ENCODE measurements around the gene ELAC2.
"Not testable (repeated sequence)": the region's sequence is repeated elsewhere in the genome, so short reads cannot be mapped to it uniquely, and the experiment has no call there.

Gene ELAC2

DNA sequence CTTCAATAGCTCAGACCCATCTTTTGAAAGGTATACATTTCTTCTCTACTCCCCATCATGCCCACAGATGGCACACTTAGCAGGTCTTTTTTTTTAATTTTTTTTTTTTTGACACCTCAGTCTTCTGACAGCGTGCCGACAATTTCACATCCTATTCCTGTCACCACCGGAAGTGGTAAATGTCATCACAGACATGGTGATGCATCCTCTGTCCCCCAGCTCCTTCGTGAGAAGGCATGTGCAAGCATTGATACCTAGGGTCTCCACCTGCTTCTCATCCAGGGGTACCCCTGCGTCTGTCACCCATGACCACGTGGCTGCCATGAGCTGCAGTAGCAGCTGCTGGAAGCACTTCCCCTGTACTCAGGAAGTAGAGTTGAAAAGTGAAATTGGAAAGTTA, 35.6 kb downstream of the ELAC2 start:
- no peak for DNase-seq (ENCODE audit: low read depth)
- H3K4me3 ChIP-seq (ENCODE audit: low read length) = no peak overlapping the region
- TF ChIP-seq, protein P1, sequence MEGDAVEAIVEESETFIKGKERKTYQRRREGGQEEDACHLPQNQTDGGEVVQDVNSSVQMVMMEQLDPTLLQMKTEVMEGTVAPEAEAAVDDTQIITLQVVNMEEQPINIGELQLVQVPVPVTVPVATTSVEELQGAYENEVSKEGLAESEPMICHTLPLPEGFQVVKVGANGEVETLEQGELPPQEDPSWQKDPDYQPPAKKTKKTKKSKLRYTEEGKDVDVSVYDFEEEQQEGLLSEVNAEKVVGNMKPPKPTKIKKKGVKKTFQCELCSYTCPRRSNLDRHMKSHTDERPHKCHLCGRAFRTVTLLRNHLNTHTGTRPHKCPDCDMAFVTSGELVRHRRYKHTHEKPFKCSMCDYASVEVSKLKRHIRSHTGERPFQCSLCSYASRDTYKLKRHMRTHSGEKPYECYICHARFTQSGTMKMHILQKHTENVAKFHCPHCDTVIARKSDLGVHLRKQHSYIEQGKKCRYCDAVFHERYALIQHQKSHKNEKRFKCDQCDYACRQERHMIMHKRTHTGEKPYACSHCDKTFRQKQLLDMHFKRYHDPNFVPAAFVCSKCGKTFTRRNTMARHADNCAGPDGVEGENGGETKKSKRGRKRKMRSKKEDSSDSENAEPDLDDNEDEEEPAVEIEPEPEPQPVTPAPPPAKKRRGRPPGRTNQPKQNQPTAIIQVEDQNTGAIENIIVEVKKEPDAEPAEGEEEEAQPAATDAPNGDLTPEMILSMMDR (conservative IDR thresholded peaks at IDR 0.05; ENCODE audit: low read length) = no peak

DNA sequence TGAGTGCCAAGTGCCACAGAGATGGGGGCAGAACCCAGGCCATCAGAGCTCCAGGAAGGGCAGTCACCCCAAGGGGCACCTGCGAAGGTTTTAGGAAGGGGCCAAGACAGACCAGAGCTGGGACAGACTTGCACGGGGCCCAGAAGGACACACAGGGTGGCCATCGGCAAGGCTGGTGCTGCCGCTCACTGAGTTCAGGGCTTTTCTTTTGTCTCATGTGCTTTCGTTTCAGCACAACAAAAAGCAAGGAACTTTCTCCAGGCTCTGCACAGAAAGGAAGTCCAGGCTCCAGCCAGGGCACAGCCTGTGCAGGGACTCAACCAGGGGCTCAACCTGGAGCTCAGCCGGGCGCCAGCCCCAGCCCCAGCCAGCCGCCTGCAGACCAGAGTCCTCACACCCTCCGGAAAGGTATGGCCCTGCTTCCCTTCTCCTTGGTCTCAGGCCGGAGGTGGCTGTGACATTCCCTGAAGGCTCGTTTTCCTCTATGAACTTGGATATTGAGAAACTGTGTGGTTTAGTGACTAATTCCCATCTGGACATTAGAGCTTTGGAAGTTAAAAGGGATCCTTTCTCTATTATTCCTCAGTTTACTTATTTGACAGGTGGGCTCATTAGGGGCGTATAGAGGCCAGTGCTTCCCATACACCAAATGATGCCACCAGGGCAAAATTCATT, 37.9 kb downstream of the ELAC2 start:
- no peak overlapping the region for H3K4me3 ChIP-seq (ENCODE audit: low read length)
- peak; percentile 34 for DNase-seq (ENCODE audit: low read depth)
- TF ChIP-seq, protein P1 (conservative IDR thresholded peaks at IDR 0.05; ENCODE audit: low read length) = no peak

DNA sequence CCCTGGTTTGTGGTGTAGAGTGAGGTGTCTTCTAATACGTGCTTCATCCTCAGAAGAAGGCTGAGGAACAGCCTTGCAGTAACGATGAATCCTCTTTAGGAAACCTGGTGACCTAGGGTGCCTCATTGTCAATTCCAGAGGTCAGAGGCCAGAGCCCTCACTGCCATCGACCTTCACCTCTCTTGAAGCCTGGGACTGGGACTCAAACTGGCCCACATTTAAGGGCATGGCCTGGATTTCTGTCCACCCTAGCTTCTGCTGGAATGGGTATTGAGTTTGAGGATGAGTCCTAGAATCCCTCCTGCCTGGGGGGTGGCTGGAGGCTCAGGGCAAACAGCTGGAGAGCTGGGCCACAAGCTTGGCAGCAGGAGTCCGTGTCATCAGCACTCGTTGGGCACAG, 38.6 kb downstream of the ELAC2 start:
- no peak overlapping the region for H3K4me3 ChIP-seq (ENCODE audit: low read length)
- TF ChIP-seq, protein P1 (conservative IDR thresholded peaks at IDR 0.05; ENCODE audit: low read length) = no peak
- no peak for DNase-seq (ENCODE audit: low read depth)

DNA sequence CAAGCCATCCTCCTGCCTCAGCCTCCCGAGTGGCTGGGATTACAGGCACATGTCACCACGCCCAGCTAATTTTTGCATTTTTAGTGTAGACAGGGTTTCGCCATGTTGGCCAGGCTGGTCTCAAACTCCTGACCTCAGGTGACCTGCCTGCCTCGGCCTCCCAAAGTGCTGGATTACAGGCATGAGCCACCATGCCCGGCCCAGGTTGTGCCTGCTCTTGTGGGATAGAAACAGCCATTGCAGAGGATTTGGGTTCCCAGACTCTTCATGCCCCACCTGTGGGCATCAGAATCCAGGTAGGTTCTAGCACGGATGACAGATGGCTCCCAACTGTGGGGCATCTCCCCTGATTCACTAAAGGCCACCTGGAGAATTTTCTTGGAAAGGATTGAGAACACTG, 39.0 kb downstream of the ELAC2 start:
- not testable (repeated sequence) for DNase-seq (ENCODE audit: low read depth); H3K4me3 ChIP-seq (ENCODE audit: low read length)

DNA sequence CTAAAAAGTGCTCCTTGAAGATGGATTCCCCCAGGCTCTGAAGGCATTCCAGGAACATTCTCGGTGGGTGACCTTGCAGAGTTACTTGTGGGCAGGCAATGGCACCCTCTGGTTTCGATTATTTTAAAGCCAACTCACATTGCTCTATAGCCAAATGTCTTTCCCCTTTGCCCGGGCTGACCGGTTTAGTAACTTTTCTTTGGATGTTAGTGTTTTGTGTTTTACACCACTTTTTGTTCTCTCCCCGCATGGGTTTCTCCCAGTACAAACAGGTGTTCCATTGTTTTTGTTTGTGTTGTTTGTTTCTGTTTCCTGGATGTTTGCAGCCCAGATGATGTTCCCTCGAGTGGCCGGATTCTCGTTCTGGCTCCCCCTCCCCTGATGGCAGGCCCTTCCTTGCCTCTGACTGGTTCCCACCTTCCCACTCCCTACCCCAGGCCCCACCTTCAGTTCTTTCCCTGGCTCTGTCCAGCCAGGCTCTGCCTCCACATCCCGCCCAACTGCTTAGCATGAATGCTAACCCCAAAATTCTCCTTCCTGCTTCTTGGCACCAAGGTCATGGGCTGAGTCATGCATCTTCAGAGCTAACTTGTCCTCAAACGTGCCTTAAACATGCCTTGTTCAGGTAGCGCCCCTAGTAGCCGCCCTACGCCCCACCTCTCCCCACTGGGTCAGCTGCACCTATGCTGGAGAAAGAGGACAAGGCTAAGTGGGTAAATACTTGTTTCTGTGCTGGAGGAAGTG, 40.6 kb downstream of the ELAC2 start:
- TF ChIP-seq, protein P1 (conservative IDR thresholded peaks at IDR 0.05; ENCODE audit: low read length) = no peak
- H3K4me3 ChIP-seq (ENCODE audit: low read length) = no peak overlapping the region
- DNase-seq (ENCODE audit: low read depth) = peak; percentile 53

DNA sequence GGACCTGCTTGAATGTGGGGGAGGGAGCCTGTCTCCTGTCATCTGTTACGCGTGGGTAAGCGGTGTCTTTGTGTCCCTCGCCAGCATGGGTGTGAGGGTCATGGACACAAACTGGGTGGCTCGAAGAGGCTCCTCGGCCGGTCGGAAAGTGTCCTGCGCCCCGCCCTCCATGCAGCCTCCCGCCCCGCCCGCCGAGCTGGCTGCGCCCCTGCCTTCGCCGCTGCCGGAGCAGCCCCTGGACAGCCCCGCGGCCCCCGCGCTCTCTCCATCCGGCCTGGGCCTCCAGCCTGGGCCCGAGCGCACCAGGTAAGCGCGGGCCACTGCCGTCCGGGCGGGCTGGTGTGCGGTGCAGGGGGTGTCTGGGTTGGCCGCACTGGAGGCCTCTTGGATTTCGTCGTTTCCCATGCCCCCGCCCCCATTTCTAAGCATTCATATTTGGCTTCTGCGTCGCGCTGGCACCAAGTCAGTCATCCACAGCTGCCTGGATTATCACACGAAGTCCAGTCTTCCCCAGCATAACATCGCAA, 43.8 kb downstream of the ELAC2 start:
- peak overlapping the region; percentile 36 for H3K4me3 ChIP-seq (ENCODE audit: low read length)
- peak; percentile 22 for DNase-seq (ENCODE audit: low read depth)

DNA sequence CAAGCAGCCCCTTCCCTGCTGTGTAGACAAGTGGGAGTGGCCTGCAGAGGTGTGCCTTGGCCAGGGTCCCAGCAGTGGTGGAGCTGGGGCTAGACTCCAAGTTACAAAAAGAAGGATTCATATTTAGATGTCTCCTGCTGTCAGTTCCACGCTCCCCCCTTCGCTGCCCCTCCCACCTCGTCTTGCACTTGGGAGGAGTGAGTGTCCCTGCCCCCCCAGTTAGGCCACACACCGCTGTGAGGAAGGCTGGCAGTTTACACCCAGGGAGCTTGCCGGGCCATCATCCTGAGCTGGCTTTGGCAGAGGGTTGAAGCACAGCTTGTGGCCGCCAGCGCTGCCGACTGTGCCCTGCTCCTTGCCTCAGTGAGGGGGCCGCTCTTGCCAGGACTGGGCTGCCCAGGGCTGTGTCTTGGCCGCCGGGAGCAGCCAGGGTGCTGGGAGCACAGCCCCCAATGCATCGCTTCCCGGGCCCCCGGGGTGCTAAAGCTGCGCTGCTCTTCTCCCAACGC, 44.3 kb downstream of the ELAC2 start:
- H3K4me3 ChIP-seq (ENCODE audit: low read length) = peak overlapping the region; percentile 36
- DNase-seq (ENCODE audit: low read depth) = no peak
- TF ChIP-seq, protein P1 (conservative IDR thresholded peaks at IDR 0.05; ENCODE audit: low read length) = no peak

More for the DNA sequence above, 43.8 kb downstream of the ELAC2 start:
- TF ChIP-seq, protein P1 (conservative IDR thresholded peaks at IDR 0.05; ENCODE audit: low read length) = no peak
